ENCODE measurements around the gene HAUS8. TPM values are rescaled to one million over a fixed set of nuclear protein-coding genes. Genes with fewer than 3 reads are reported as not detected.
"Not testable (repeated sequence)": the region's sequence is repeated elsewhere in the genome, so short reads cannot be mapped to it uniquely, and the experiment has no call there.

HAUS8 gene
- polyA plus RNA-seq (ENCODE audit: insufficient read length in 12 of 12), result 10 to 100 TPM in 3 of 12 donors, 1 to 10 TPM in 8, not detected in 1; 6.5 to 13.9 (median 9.2) TPM
- long read RNA-seq, donor 1, transcript HAUS8-201 (11 exons, 1,568 nt), result major isoform, 5 of 8 reads
- long read RNA-seq, donor 1, partial matches to known transcripts, result 0 of 8 reads
- long read RNA-seq, donor 1, other reads (novel, unspliced or antisense), result 0 of 8 reads
- long read RNA-seq, donor 2, partial matches to known transcripts, result 0 of 5 reads
- long read RNA-seq, donor 2, other reads (novel, unspliced or antisense), result 0 of 5 reads
- long read RNA-seq, donor 3, partial matches to known transcripts, result 0 of 1 reads
- long read RNA-seq, donor 3, other reads (novel, unspliced or antisense), result 0 of 1 reads
- long read RNA-seq, donor 4, partial matches to known transcripts, result 0 of 1 reads
- long read RNA-seq, donor 4, other reads (novel, unspliced or antisense), result 0 of 1 reads
- long read RNA-seq, donor 5, partial matches to known transcripts, result 37 of 109 reads
- long read RNA-seq, donor 5, other reads (novel, unspliced or antisense), result 67 of 109 reads
- long read RNA-seq, donor 6, partial matches to known transcripts, result 0 of 1 reads
- long read RNA-seq, donor 6, other reads (novel, unspliced or antisense), result 0 of 1 reads
- long read RNA-seq, donor 7, partial matches to known transcripts, result 0 of 1 reads
- long read RNA-seq, donor 7, other reads (novel, unspliced or antisense), result 0 of 1 reads
- long read RNA-seq, donor 8, partial matches to known transcripts, result 0 of 3 reads
- long read RNA-seq, donor 8, other reads (novel, unspliced or antisense), result 0 of 3 reads
- long read RNA-seq, donor 9, partial matches to known transcripts, result 0 of 4 reads
- long read RNA-seq, donor 9, other reads (novel, unspliced or antisense), result 0 of 4 reads
- long read RNA-seq, donor 10, partial matches to known transcripts, result 0 of 5 reads
- long read RNA-seq, donor 10, other reads (novel, unspliced or antisense), result 0 of 5 reads
- long read RNA-seq, donor 11, partial matches to known transcripts, result 0 of 3 reads
- long read RNA-seq, donor 11, other reads (novel, unspliced or antisense), result 0 of 3 reads

- DNase-seq, result peak; percentile 99
These were observed at the start of gene HAUS8, which contains the start of gene MYO9B for GRCh38 chr19:17075035-17075863. Gene HAUS8, minus strand, starts transcription at chr19:17075452. Its CDS starts 30 bp downstream, at chr19:17075422. Gene MYO9B, plus strand, starts transcription at chr19:17075777. Its CDS starts 25,941 bp downstream, at chr19:17101718.

GRCh38 chr19:17124025-17124424, 48.8 kb upstream of the HAUS8 start:
- no peak for DNase-seq

- no peak for DNase-seq
These were observed 47.8 kb upstream of the HAUS8 start for GRCh38 chr19:17123041-17123440.

- DNase-seq, result no peak
These were observed 46.6 kb upstream of the HAUS8 start for GRCh38 chr19:17121736-17122293.

- no peak for DNase-seq
These were observed 43.7 kb upstream of the HAUS8 start for GRCh38 chr19:17118957-17119356.

- no peak for DNase-seq
These were observed 41.9 kb upstream of the HAUS8 start for GRCh38 chr19:17116996-17117702.

GRCh38 chr19:17114414-17114831, 39.2 kb upstream of the HAUS8 start:
- DNase-seq, result no peak

- no peak for DNase-seq
These were observed 38.0 kb upstream of the HAUS8 start for GRCh38 chr19:17113127-17113785.

GRCh38 chr19:17112700-17113099, 37.4 kb upstream of the HAUS8 start:
- no peak for DNase-seq

GRCh38 chr19:17112271-17112670, 37.0 kb upstream of the HAUS8 start:
- DNase-seq, result no peak

- DNase-seq, result no peak
These were observed 36.5 kb upstream of the HAUS8 start for GRCh38 chr19:17111766-17112165.

- DNase-seq, result no peak
These were observed 35.3 kb upstream of the HAUS8 start for GRCh38 chr19:17110599-17110966.

- peak; percentile 39 for DNase-seq
These were observed 34.8 kb upstream of the HAUS8 start for GRCh38 chr19:17109962-17110598.

GRCh38 chr19:17109300-17109699, 34.0 kb upstream of the HAUS8 start:
- no peak for DNase-seq

GRCh38 chr19:17108453-17108784, 33.2 kb upstream of the HAUS8 start:
- no peak for DNase-seq

GRCh38 chr19:17107546-17108452, 32.5 kb upstream of the HAUS8 start:
- DNase-seq, result peak; percentile 28

- not testable (repeated sequence) for DNase-seq
These were observed 31.7 kb upstream of the HAUS8 start for GRCh38 chr19:17106964-17107363.

- no peak for DNase-seq
These were observed 30.3 kb upstream of the HAUS8 start for GRCh38 chr19:17105556-17105955.
